Activated CD8-positive, alpha-beta T cell treated with anti-CD3 and anti-CD28 coated beads for 36 hours (primary cell): Measurements from ENCODE around the gene MYLK. TPM values are rescaled to one million over a fixed set of nuclear protein-coding genes. Genes with fewer than 3 reads are reported as not detected.

Experiments
- ATAC-seq: fragments of 200-7000 bp; cut with Tn5 transposase; one replicate; pipeline ENCODE4 v1.10.0; 2021; ENCODE audit warnings: mild to moderate bottlenecking, moderate library complexity
- CTCF ChIA-PET: fragments of 350-600 bp; sonication (Branson Sonifier 250); formaldehyde crosslinking; loops from one replicate; lab custom pipeline; 2021; ENCODE audit warnings: antibody characterized with exemption; lab: Charles Lee
- POLR2A ChIA-PET: fragments of 350-600 bp; sonication (Branson Sonifier 250); formaldehyde crosslinking; loops from one replicate; lab custom pipeline; 2021; ENCODE audit warnings: antibody characterized with exemption; lab: Charles Lee
- DNase-seq: peaks from one replicate; pipeline ENCODE4 v3.0.0-alpha.2; 2020
- H3K27ac Mint-ChIP-seq: one replicate; pipeline ENCODE4 v1.8.0; 2021; ENCODE audit warnings: mild to moderate bottlenecking, mixed read lengths
- H3K27me3 Mint-ChIP-seq: one replicate; pipeline ENCODE4 v1.8.0; 2021; ENCODE audit warnings: mixed read lengths
- H3K36me3 Mint-ChIP-seq: one replicate; pipeline ENCODE4 v1.8.0; 2021; ENCODE audit warnings: low read depth, mixed read lengths
- H3K4me1 Mint-ChIP-seq: one replicate; pipeline ENCODE4 v1.8.0; 2021; ENCODE audit warnings: low read depth, mixed read lengths
- H3K4me3 Mint-ChIP-seq: one replicate; pipeline ENCODE4 v1.8.0; 2021; ENCODE audit warnings: mild to moderate bottlenecking, moderate library complexity, mixed read lengths
- H3K9me3 Mint-ChIP-seq: one replicate; pipeline ENCODE4 v1.8.0; 2021; ENCODE audit warnings: mixed read lengths
- CTCF ChIP-seq: fragments of 200-600 bp; IDR thresholded peaks from one replicate; pipeline ENCODE4 v1.8.0; 2022; ENCODE audit warnings: antibody characterized with exemption, mild to moderate bottlenecking
- intact Hi-C: fragments of 100-400 bp; cut with micrococcal nuclease; formaldehyde crosslinking; loops from one replicate; pipeline ENCODE4 v1.10.0; 2022
- total RNA-seq, 2 experiments: library from RNA; stranded (reverse); gene quantifications; one replicate each; pipeline ENCODE4 v1.2.3, GENCODE V29; 2021

The MYLK gene
- total RNA-seq, 2 experiments from 2014 or later: 0.34 TPM; not detected in 1

GRCh38 chr3:123640311-123640710 lies 243.8 kb downstream of the MYLK start:
- TF ChIP-seq CTCF: no peak
- Mint-ChIP-seq H3K27ac (no peak overlapping the region), H3K27me3 (no peaks in the 10 kb centered on the region), H3K4me3 (no peak overlapping the region), H3K4me1 (no peaks in the 10 kb centered on the region), H3K9me3 (no peaks in the 10 kb centered on the region), H3K36me3 (no peaks in the 10 kb centered on the region)
- intact Hi-C loops: loop anchor here (5.0 kb wide), 1 partner anchor 82 kb away; no protein-coding TSS in a partner anchor
- no peak for ATAC-seq
- ChIA-PET POLR2A (no interaction called here), CTCF (interaction anchor here (0.9 to 3.2 kb wide), 4 partner anchors 13 to 345 kb away, joined by 3 to 58 read pairs (median 3); no protein-coding TSS in a partner anchor)
- no peak for DNase-seq

GRCh38 chr3:123638936-123639689 lies 245.0 kb downstream of the MYLK start:
- no peaks in the 10 kb centered on the region for H3K4me1 Mint-ChIP-seq
- no peak overlapping the region for H3K4me3 Mint-ChIP-seq
- H3K36me3 Mint-ChIP-seq: no peaks in the 10 kb centered on the region
- TF ChIP-seq CTCF: no peak
- POLR2A ChIA-PET: no interaction called here
- no peaks in the 10 kb centered on the region for H3K9me3 Mint-ChIP-seq
- DNase-seq (no peak), ATAC-seq (no peak)
- no peak overlapping the region for H3K27ac Mint-ChIP-seq
- no peaks in the 10 kb centered on the region for H3K27me3 Mint-ChIP-seq
- CTCF ChIA-PET: interaction anchor here (1.0 to 1.4 kb wide), 2 partner anchors 12 to 84 kb away, joined by 3 to 5 read pairs; no protein-coding TSS in a partner anchor
- intact Hi-C loops: no loop called here

- ATAC-seq: no peak
- TF ChIP-seq CTCF: no peak
- H3K4me1 Mint-ChIP-seq: no peaks in the 10 kb centered on the region
- DNase-seq: no peak
- no peak overlapping the region for H3K4me3 Mint-ChIP-seq
- ChIA-PET CTCF (no interaction called here), POLR2A (no interaction called here)
- no peaks in the 10 kb centered on the region for H3K9me3 Mint-ChIP-seq
- H3K27ac Mint-ChIP-seq: no peak overlapping the region
- intact Hi-C loops: no loop called here
- no peaks in the 10 kb centered on the region for H3K36me3 Mint-ChIP-seq
- H3K27me3 Mint-ChIP-seq: no peaks in the 10 kb centered on the region
Measured at GRCh38 chr3:123637841-123638240, 246.3 kb downstream of the MYLK start.

- CTCF ChIA-PET: no interaction called here
- DNase-seq: no peak
- ATAC-seq: no peak
- no peaks in the 10 kb centered on the region for H3K4me1 Mint-ChIP-seq
- no peak overlapping the region for H3K27ac Mint-ChIP-seq
- TF ChIP-seq CTCF: no peak
- no peak overlapping the region for H3K4me3 Mint-ChIP-seq
- no peaks in the 10 kb centered on the region for H3K36me3 Mint-ChIP-seq
- H3K27me3 Mint-ChIP-seq: no peaks in the 10 kb centered on the region
- POLR2A ChIA-PET: no interaction called here
- intact Hi-C loops: no loop called here
- H3K9me3 Mint-ChIP-seq: no peaks in the 10 kb centered on the region
Measured at GRCh38 chr3:123637131-123637530, 247.0 kb downstream of the MYLK start.

GRCh38 chr3:123636431-123636841 lies 247.7 kb downstream of the MYLK start:
- intact Hi-C loops: no loop called here
- ATAC-seq (no peak), DNase-seq (no peak)
- H3K27me3 Mint-ChIP-seq: no peaks in the 10 kb centered on the region
- H3K4me3 Mint-ChIP-seq: no peak overlapping the region
- H3K36me3 Mint-ChIP-seq: no peaks in the 10 kb centered on the region
- ChIA-PET POLR2A (no interaction called here), CTCF (no interaction called here)
- no peak for TF ChIP-seq CTCF
- H3K27ac Mint-ChIP-seq: no peak overlapping the region
- no peaks in the 10 kb centered on the region for H3K4me1 Mint-ChIP-seq
- H3K9me3 Mint-ChIP-seq: no peaks in the 10 kb centered on the region
